ENCODE data around the gene RBMX.

GRCh38 chrX:136856050-136856449 is 24.5 kb downstream of the RBMX start:
- TF ChIP-seq NFIC (IDR thresholded peaks at IDR 0.05) (no peak), FOXM1 (IDR thresholded peaks at IDR 0.05; ENCODE audit: borderline replicate concordance, low read depth) (no peak), MAX (IDR thresholded peaks at IDR 0.05) (no peak), ZBTB7A (IDR thresholded peaks at IDR 0.05; ENCODE audit: low read depth) (no peak), EP300 (IDR thresholded peaks at IDR 0.05; ENCODE audit: borderline replicate concordance) (no peak), REST (IDR thresholded peaks at IDR 0.05; ENCODE audit: low read depth) (no peak), TCF12 (IDR thresholded peaks at IDR 0.05; ENCODE audit: low read depth) (no peak)
